ENCODE data around the gene CRACR2B. TPM values are rescaled to one million over a fixed set of nuclear protein-coding genes. Genes with fewer than 3 reads are reported as not detected.

CRACR2B gene
- total and polyA plus RNA-seq, 8 donors, result 14.2 to 32.1 (median 21.8) TPM

GRCh38 chr11:821512-822371 lies 6.0 kb upstream of the CRACR2B start:
- DNase-seq, result peak in 1 of 4 donors; percentile 90
- Histone ChIP-seq H3K27me3 (peaks cover 0 to 1% of the 10 kb centered on the region in 2 donors), H3K36me3 (peaks cover 0 to 32% of the 10 kb centered on the region in 2 donors), H3K9me3 (no peaks in the 10 kb centered on the region), H3K4me1 (peaks cover 26 to 69% of the 10 kb centered on the region in 2 donors), H3K4me3 (peak overlapping the region in 1 of 2 donors; percentile 97), H3K27ac (peak overlapping the region; percentile 77 to 96)
- intact Hi-C loops (cut with DNase I), result no loop called here
- ATAC-seq, result no peak
- TF ChIP-seq CTCF (IDR thresholded peaks at IDR 0.05), result no peak

- no peak overlapping the region for H3K4me3 ChIP-seq
- no peak for TF ChIP-seq CTCF (IDR thresholded peaks at IDR 0.05)
- H3K27me3 ChIP-seq, result peaks cover 0 to 15% of the 10 kb centered on the region in 2 donors
- no peak for ATAC-seq
- DNase-seq, result no peak
- H3K36me3 ChIP-seq, result peaks cover 0 to 32% of the 10 kb centered on the region in 2 donors
- intact Hi-C loops (cut with DNase I), result no loop called here
- H3K4me1 ChIP-seq, result peaks cover 39 to 83% of the 10 kb centered on the region in 2 donors
- H3K9me3 ChIP-seq, result no peaks in the 10 kb centered on the region
- H3K27ac ChIP-seq, result no peak overlapping the region
These were observed 4.1 kb upstream of the CRACR2B start for GRCh38 chr11:823441-824291.

- H3K36me3 ChIP-seq, result peaks cover 0 to 32% of the 10 kb centered on the region in 2 donors
- intact Hi-C loops (cut with DNase I), result no loop called here
- peaks cover 0 to 22% of the 10 kb centered on the region in 2 donors for H3K27me3 ChIP-seq
- ATAC-seq (no peak), DNase-seq (no peak)
- H3K27ac ChIP-seq, result no peak overlapping the region
- H3K4me1 ChIP-seq, result peaks cover 42 to 87% of the 10 kb centered on the region in 2 donors
- TF ChIP-seq CTCF (IDR thresholded peaks at IDR 0.05), result no peak
- no peaks in the 10 kb centered on the region for H3K9me3 ChIP-seq
- no peak overlapping the region for H3K4me3 ChIP-seq
These were observed 3.3 kb upstream of the CRACR2B start for GRCh38 chr11:824292-824880.

- Histone ChIP-seq H3K4me1 (peaks cover 48 to 92% of the 10 kb centered on the region in 2 donors), H3K36me3 (peaks cover 0 to 32% of the 10 kb centered on the region in 2 donors), H3K27ac (peak overlapping the region in 1 of 2 donors; percentile 54), H3K4me3 (no peak overlapping the region), H3K27me3 (peaks cover 0 to 28% of the 10 kb centered on the region in 2 donors), H3K9me3 (no peaks in the 10 kb centered on the region)
- DNase-seq, result no peak
- TF ChIP-seq CTCF (IDR thresholded peaks at IDR 0.05), result no peak
- ATAC-seq, result no peak
- intact Hi-C loops (cut with DNase I), result no loop called here
These were observed 2.8 kb upstream of the CRACR2B start for GRCh38 chr11:824942-825341.

Measured in left lung (tissue), 10 donors.